ENCODE measurements around the gene MAP4K2. TPM values are rescaled to one million over a fixed set of nuclear protein-coding genes. Genes with fewer than 3 reads are reported as not detected.

MAP4K2 gene
- total and polyA plus RNA-seq, 9 of the 15 experiments (the other 6 are each of a cell fraction or from before 2014, with no cell fraction given) = 0.13 to 14.5 (median 7.3) TPM

GRCh38 chr11:64760759-64761420, 42.1 kb downstream of the MAP4K2 start:
- Histone ChIP-seq H2AFZ (ENCODE audit: low read depth, low read length) (no peak overlapping the region), H4K20me1 (replicated peaks; ENCODE audit: control insufficient read depth, insufficient read depth, low read length) (peaks cover 26% of the 10 kb centered on the region), H3K9me3 (replicated peaks; ENCODE audit: control insufficient read depth, insufficient read depth, low read depth, low read length) (no peaks in the 10 kb centered on the region), H3K4me1 (replicated peaks in 1 of 2; ENCODE audit: control insufficient read depth in 2 of 2, insufficient read depth in 2 of 2, low read length in 2 of 2) (peaks cover 16 to 67% of the 10 kb centered on the region in 2 experiments), H3K4me2 (ENCODE audit: insufficient read depth, low read length) (no peak overlapping the region), H3K36me3 (ENCODE audit: control insufficient read depth, insufficient read depth, low read length) (peaks cover 41% of the 10 kb centered on the region; the same call in 2 of the 3 replicates), H3K27ac (ENCODE audit: extremely low read depth, low read depth, low read length) (no peak overlapping the region), H3K79me2 (ENCODE audit: control insufficient read depth, insufficient read depth, low read length) (no peaks in the 10 kb centered on the region), H3K9ac (ENCODE audit: insufficient read depth in 1 of 2, low read depth in 2 of 2, low read length in 2 of 2) (no peak overlapping the region), H3K9me1 (ENCODE audit: control insufficient read depth, insufficient read depth, low read length) (peaks cover 6% of the 10 kb centered on the region), H3K27me3 (ENCODE audit: control insufficient read depth in 2 of 2, insufficient read depth in 2 of 2, low read length in 2 of 2) (no peaks in the 10 kb centered on the region), H3K4me3 (no peak overlapping the region)
- 45% methylated on average over 6 of the region's 7 CpGs for WGBS (ENCODE audit: insufficient coverage, low coverage, missing lambda C conversion rate)
- ChIA-PET CTCF (ENCODE audit: low intra/inter-chr PET ratio) (no interaction called here), POLR2A (interaction anchor here (0.6 to 7.9 kb wide), 6 partner anchors 9 to 733 kb away, joined by 3 to 168 read pairs (median 4); partner anchors contain the start of gene SF1)
- FAIRE-seq (no peak), ATAC-seq (no peak), DNase-seq (ENCODE audit: extremely low read depth in 1 of 4, low spot score in 3 of 4) (peak in 1 of 4 experiments; percentile 30)
- in situ Hi-C loops (cut with MboI) = no loop called here
- BruUV-seq (replicated peaks) = no TSS peak
- intact Hi-C loops (cut with micrococcal nuclease) = no loop called here
- TF ChIP-seq HDAC2 (IDR thresholded peaks at IDR 0.05) (peak; percentile 88; the same call in 1 of the 2 replicates), SLC30A9 (CRISPR knock-in tag; IDR thresholded peaks at IDR 0.05) (no peak), TARDBP (IDR thresholded peaks at IDR 0.05) (0 out of 2 replicates have a peak, but pooled peaks have one; percentile 27), XRCC3 (IDR thresholded peaks at IDR 0.05) (no peak), HDGF (IDR thresholded peaks at IDR 0.05) (peak; percentile 26; the same call in 1 of the 2 replicates), ZNF408 (CRISPR knock-in tag; IDR thresholded peaks at IDR 0.05; ENCODE audit: low read depth) (no peak), PBX2 (CRISPR knock-in tag; IDR thresholded peaks at IDR 0.05; ENCODE audit: low read depth) (no peak), PBX2 (tag; conservative IDR thresholded peaks at IDR 0.05; ENCODE audit: low read depth) (no peak), ZNF134 (CRISPR knock-in tag; conservative IDR thresholded peaks at IDR 0.05) (peak; percentile 82), ADNP (tag; IDR thresholded peaks at IDR 0.05) (peak; percentile 78), HES1 (IDR thresholded peaks at IDR 0.05; ENCODE audit: low read depth) (no peak), TAF7 (tag; IDR thresholded peaks at IDR 0.05) (no peak), MTA1 (IDR thresholded peaks at IDR 0.05; ENCODE audit: borderline replicate concordance) (no peak), MCM3 (IDR thresholded peaks at IDR 0.05) (no peak), MIER1 (IDR thresholded peaks at IDR 0.05; ENCODE audit: low read depth) (no peak), RBM25 (IDR thresholded peaks at IDR 0.05; ENCODE audit: low read depth, low read length, severe bottlenecking) (peak; percentile 85), SMARCA5 (IDR thresholded peaks at IDR 0.05) (peak; percentile 91), TAF15 (IDR thresholded peaks at IDR 0.05; ENCODE audit: low read depth, low read length) (no peak), SREBF1 (IDR thresholded peaks at IDR 0.05; ENCODE audit: borderline replicate concordance, low read depth, low read length) (no peak), CBX1 (IDR thresholded peaks at IDR 0.05; ENCODE audit: low read depth) (0 out of 2 replicates have a peak, but pooled peaks have one; percentile 43), E2F6 (IDR thresholded peaks at IDR 0.05; ENCODE audit: borderline replicate concordance in 1 of 2, extremely low read depth in 1 of 2, insufficient read depth in 1 of 2, insufficient read length in 1 of 2, low read depth in 1 of 2, low read length in 1 of 2, poor library complexity in 1 of 2, severe bottlenecking in 1 of 2) (no peak)

Data from K562 (cell line).